ENCODE data around the gene SLC22A23.

The SLC22A23 gene

GRCh38 chr6:3287976-3288707 is 168.7 kb downstream of the SLC22A23 start:
- no peak for DNase-seq (ENCODE audit: low read depth in 1 of 2, low spot score in 1 of 2)

DNA sequence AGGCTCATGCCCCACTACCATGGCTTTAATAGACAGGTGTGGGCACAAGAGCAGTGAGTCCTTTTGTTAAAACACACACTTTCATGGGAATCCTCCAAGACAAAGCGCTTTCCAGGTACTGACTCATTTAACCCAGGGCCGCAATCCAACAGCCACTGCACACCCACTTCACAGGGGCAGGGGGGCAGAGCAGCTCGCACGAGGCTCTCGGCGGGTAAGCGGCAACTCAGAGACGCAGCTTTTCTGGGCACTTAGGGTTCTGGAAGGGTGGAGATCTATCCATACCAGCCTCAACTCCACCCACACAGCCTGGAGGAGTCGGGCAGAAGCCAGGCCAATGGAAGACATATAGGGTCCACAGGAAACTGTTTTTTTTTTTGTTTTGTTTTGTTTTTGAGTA is 169.5 kb downstream of the SLC22A23 start:
- no peak for DNase-seq (ENCODE audit: low read depth in 1 of 2, low spot score in 1 of 2)

- no peak for DNase-seq (ENCODE audit: low read depth in 1 of 2, low spot score in 1 of 2)
Observed at GRCh38 chr6:3286641-3287171, 170.1 kb downstream of the SLC22A23 start.

DNA sequence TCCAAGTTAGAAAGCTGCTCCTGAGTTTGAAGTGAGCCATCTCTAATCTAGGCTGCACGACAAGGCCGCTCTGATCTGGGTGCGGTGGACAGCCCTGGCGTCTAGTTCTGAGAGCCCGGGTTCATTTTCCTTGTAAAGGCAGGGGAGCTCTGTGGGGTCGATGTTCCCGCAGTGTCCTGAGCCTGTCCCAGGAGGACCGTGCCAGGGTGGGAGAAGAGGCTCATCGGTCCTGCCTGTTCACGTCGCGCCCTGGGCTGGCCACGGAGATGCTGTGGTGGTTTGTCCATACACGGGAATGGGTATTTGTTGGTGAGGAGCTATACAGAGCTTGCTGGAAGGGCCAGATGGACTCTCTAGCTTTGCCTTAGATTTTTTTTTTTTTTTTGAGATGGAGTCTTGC is 171.1 kb downstream of the SLC22A23 start:
- no peak for DNase-seq (ENCODE audit: low read depth in 1 of 2, low spot score in 1 of 2)

- DNase-seq (ENCODE audit: low read depth in 1 of 2, low spot score in 1 of 2), result no peak
Observed at GRCh38 chr6:3285049-3285639, 171.7 kb downstream of the SLC22A23 start.

- DNase-seq (ENCODE audit: low read depth in 1 of 2, low spot score in 1 of 2), result no peak
Observed at GRCh38 chr6:3284436-3284876, 172.4 kb downstream of the SLC22A23 start.

DNA sequence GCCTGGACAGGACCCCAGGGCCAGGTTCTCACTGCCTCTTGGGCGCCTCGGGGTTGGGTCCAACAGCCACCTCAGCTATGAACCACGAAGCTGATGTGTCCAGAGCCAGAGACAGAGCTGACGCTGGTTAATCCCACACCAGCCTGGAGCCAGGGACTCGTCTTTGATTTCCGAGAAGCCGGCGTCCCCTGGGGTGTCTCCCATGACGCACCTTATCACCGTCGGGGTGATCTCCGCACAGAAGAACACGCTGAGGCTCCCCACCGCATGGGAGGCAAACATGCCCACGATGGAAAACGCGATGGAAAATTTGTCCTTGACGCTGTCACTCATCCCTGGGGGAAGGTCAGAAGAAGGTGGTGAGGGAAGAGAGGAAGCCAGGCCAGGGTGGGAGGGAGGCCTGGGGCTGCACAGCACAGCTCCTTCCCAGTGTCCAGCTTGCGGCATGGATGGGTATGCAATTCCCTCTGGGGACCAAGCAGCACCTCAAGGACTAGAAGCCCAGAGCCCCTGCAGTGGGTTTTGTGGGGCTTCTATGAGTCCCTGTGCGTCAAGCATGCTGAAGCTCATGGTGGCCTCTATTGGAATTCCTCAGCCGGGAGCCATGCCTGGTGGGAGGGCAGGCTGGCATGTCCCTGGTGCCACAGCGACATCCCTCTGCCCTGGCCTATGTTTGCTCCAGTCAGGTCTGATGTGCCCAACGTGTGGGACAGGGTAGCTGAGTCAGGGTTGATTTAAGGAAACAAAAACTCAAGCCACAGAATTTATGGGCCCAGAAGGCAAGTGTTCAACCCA is 173.0 kb downstream of the SLC22A23 start:
- DNase-seq (ENCODE audit: low read depth in 1 of 2, low spot score in 1 of 2), result no peak

DNA sequence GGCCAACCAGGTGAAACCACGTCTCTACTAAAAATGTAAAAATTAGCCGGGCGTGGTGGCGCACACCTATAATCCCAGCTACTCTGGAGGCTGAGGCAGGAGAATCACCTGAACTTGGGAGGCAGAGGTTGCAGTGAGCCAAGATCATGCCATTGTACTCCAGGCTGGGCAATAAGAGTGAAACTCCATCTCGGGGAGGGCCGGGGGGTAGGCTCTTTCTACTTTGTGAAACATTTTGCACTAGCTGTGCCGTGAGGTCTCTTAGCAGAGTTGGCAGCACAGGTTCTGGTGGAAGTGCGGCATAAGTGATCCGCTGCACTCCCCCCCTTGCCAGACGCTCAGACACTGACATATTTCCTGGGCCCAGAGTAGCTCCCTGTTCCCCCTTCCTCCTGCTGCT is 173.6 kb downstream of the SLC22A23 start:
- no peak for DNase-seq (ENCODE audit: low read depth in 1 of 2, low spot score in 1 of 2)

DNA sequence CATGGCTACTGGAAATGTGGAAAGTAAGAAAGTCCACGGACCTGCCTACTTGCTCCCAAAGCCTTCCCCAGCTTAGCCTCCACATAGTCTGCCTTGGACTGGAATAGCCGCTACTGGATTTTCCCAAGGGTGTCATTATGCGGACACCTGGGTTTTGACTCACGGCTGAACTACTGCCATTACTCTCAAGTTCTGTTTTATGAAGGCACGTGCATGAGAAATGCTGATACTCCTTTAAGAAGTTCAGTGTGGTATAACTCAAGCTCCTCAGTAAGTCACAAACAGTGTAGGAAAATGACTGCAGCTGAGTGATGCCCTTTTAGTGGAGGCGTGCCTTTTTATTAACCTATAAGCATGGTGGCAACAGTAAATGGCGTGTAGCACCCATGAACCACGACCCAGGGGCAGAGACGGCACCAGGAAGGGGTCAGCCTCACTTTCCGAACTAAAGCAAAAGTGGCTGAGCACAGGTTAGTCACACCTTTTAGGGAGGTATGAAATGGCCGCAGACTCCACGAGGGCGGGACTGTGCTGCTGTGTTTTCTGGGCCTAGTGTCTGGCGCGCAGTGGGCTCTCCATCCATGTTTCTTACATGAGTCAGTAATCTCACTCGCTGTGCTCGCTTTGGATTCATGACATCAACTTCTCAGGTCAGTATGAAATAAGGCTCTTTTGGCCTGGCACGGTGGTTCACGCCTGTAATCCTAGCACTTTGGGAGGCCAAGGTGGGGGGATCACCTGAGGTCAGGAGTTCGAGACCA is 174.2 kb downstream of the SLC22A23 start:
- no peak for DNase-seq (ENCODE audit: low read depth in 1 of 2, low spot score in 1 of 2)

DNA sequence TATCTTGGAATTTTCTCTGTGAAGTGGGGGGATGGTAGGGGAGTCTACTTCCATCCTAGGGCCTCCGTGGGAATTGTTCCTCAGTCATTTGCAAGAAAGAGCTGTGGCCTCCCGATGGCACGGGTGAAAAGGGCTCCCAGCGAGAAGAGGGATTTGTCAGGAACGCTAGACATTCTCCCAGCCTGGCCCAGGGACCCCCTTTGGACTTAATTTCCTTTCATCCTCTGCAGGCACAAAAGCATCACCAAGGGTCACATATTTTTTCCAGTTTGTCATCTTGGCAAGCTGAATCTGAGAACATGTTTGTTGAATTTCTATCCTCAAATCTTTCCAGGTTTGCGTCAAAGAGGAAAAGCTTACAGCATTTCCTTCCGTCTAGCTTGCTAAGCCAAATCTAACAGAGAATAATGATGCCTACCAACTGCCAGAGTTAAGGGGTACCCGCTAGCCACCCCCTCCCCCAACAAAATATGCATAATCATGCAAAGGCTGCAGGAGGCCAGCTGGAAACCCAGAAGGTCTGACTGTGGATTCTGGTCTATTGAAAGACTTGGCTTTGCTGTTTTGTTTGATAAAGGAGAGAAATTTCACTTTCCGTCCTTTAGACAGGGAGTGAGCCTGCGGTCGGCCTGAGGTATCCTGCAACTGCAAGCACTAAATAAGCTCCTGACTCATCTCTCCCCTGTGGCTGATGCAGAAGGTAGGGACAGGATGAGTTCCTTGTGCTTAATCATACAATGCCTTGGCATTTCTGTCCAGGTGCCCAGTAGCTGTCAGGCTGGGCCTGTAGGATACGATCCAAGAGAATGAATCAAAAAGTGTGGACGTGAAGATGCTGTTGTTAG is 175.0 kb downstream of the SLC22A23 start:
- no peak for DNase-seq (ENCODE audit: low read depth in 1 of 2, low spot score in 1 of 2)

- DNase-seq (ENCODE audit: low read depth in 1 of 2, low spot score in 1 of 2), result no peak
Observed at GRCh38 chr6:3280866-3281465, 175.9 kb downstream of the SLC22A23 start.

DNA sequence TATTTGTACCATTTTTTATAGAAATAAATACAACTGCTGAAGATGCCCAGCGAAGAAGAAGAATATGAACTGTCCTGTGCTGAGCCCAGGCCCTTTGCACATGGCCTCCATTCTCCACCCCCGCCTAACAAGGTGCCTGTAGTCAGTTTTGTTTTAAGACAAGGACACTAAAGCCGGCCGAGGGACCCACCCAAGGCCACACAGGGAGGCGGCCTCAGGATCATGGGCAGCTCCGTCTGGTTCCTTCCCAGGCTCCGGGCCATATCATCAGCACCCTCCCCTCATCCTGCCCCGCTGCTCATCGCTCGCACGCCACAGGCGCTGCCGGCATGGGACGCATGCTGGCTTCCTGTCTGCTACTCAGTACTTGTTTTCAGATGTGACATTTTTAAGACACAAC is 176.8 kb downstream of the SLC22A23 start:
- DNase-seq (ENCODE audit: low read depth in 1 of 2, low spot score in 1 of 2), result no peak

- DNase-seq (ENCODE audit: low read depth in 1 of 2, low spot score in 1 of 2), result no peak
Observed at GRCh38 chr6:3278691-3279090, 178.2 kb downstream of the SLC22A23 start.

- DNase-seq (ENCODE audit: low read depth in 1 of 2, low spot score in 1 of 2), result no peak
Observed at GRCh38 chr6:3277851-3278416, 178.9 kb downstream of the SLC22A23 start.

GRCh38 chr6:3277251-3277650 is 179.6 kb downstream of the SLC22A23 start:
- DNase-seq (ENCODE audit: low read depth in 1 of 2, low spot score in 1 of 2), result no peak

DNA sequence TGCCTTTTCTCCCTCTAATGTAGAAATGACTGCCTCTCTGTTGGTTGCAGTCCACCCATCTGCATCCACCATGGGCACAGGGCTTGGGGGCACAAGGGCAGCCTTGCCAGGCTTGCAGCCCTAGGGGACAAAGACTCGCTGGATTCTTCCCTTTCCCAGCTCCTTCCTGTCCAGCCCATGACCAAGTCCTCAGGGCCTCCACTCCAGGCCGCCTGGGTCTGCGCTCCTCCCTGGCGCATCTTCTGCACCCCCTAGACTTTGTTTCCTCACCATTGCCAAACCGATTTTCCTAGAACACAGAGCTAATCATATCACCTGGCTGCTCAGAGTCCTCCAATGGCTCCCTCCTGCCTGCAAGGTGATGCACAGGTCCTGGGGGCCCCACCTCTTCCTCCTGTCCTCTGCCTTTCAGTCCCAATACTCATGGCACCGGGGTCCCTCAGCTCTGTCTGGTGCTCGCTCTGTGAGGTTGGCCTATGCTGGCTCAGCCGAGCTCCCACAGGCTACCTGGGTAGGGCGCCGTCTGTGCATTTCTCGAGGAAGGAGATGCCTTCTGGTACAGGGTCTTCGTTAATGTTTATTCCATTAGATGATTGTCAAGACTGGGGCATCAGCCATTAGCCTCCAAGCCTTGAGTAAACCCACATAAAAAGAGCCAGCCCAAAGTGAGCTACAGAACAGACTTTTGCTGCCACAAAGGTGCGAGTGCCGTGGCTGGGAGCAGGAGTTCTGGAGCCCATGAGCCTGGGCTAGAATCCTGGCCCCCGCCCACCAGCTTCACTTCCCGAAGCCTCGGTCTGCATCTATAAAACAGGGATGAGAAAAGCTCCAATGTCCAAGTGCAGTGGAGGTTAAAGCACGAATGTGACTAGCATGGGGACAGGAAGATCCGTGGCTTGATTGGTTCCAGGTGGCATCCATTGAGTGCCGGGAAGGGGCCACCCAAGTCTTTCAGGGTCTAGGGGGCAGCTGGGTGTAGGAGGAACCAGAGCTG is 180.4 kb downstream of the SLC22A23 start:
- no peak for DNase-seq (ENCODE audit: low read depth in 1 of 2, low spot score in 1 of 2)

GRCh38 chr6:3273707-3274521 is 182.9 kb downstream of the SLC22A23 start:
- DNase-seq (ENCODE audit: low read depth in 1 of 2, low spot score in 1 of 2), result no peak
